Measurements from ENCODE around the gene RSKR.

RSKR gene

GRCh38 chr17:28573966-28574480 is 40.0 kb downstream of the RSKR start:
- TF ChIP-seq CTCF (IDR thresholded peaks at IDR 0.05; ENCODE audit: low read depth, low read length): no peak
- no peak for DNase-seq
- Histone ChIP-seq H3K27me3 (ENCODE audit: insufficient read depth, low read depth, severe bottlenecking) (no peaks in the 10 kb centered on the region), H3K27ac (no peak overlapping the region), H3K4me3 (ENCODE audit: low read depth, low read length) (no peak overlapping the region), H3K9me3 (ENCODE audit: severe bottlenecking) (no peaks in the 10 kb centered on the region), H3K36me3 (peaks cover 31% of the 10 kb centered on the region)

GRCh38 chr17:28573521-28573920 is 40.5 kb downstream of the RSKR start:
- no peaks in the 10 kb centered on the region for H3K27me3 ChIP-seq (ENCODE audit: insufficient read depth, low read depth, severe bottlenecking)
- DNase-seq: no peak
- H3K36me3 ChIP-seq: peaks cover 29% of the 10 kb centered on the region
- H3K4me3 ChIP-seq (ENCODE audit: low read depth, low read length): no peak overlapping the region
- no peak for TF ChIP-seq CTCF (IDR thresholded peaks at IDR 0.05; ENCODE audit: low read depth, low read length)
- no peak overlapping the region for H3K27ac ChIP-seq
- H3K9me3 ChIP-seq (ENCODE audit: severe bottlenecking): no peaks in the 10 kb centered on the region

GRCh38 chr17:28573040-28573380 is 41.0 kb downstream of the RSKR start:
- Histone ChIP-seq H3K36me3 (peaks cover 28% of the 10 kb centered on the region), H3K4me3 (ENCODE audit: low read depth, low read length) (no peak overlapping the region), H3K9me3 (ENCODE audit: severe bottlenecking) (no peaks in the 10 kb centered on the region), H3K27ac (no peak overlapping the region), H3K27me3 (ENCODE audit: insufficient read depth, low read depth, severe bottlenecking) (no peaks in the 10 kb centered on the region)
- DNase-seq: no peak
- TF ChIP-seq CTCF (IDR thresholded peaks at IDR 0.05; ENCODE audit: low read depth, low read length): no peak

- H3K36me3 ChIP-seq: peaks cover 25% of the 10 kb centered on the region
- no peaks in the 10 kb centered on the region for H3K9me3 ChIP-seq (ENCODE audit: severe bottlenecking)
- TF ChIP-seq CTCF (IDR thresholded peaks at IDR 0.05; ENCODE audit: low read depth, low read length): 0 out of 2 replicates have a peak, but pooled peaks have one; percentile 3
- peak overlapping the region; percentile 55; the same call in 1 of the 2 replicates for H3K4me3 ChIP-seq (ENCODE audit: low read depth, low read length)
- DNase-seq: no peak
- H3K27ac ChIP-seq: no peak overlapping the region; the same call in 1 of the 2 replicates
- H3K27me3 ChIP-seq (ENCODE audit: insufficient read depth, low read depth, severe bottlenecking): no peaks in the 10 kb centered on the region
Observed at GRCh38 chr17:28572259-28573039, 41.5 kb downstream of the RSKR start.

- peaks cover 22% of the 10 kb centered on the region for H3K36me3 ChIP-seq
- peak within 1 kb of the TSS; percentile 80 for H3K27ac ChIP-seq
- no peaks in the 10 kb centered on the region for H3K9me3 ChIP-seq (ENCODE audit: severe bottlenecking)
- no peak for TF ChIP-seq CTCF (IDR thresholded peaks at IDR 0.05; ENCODE audit: low read depth, low read length)
- no peaks in the 10 kb centered on the region for H3K27me3 ChIP-seq (ENCODE audit: insufficient read depth, low read depth, severe bottlenecking)
- peak; percentile 97 for DNase-seq
- peak within 1 kb of the TSS; percentile 55 for H3K4me3 ChIP-seq (ENCODE audit: low read depth, low read length)
Observed at GRCh38 chr17:28571361-28572122, 42.4 kb downstream of the RSKR start, which contains the start of gene PIGS. TSS of gene PIGS (minus strand) at chr17:28571524. CDS start at chr17:28571496, 28 bp downstream.

All from WERI-Rb-1 (cell line).